Spleen (tissue), 11 donors: ENCODE measurements around the gene KIF3A. TPM values are rescaled to one million over a fixed set of nuclear protein-coding genes. Genes with fewer than 3 reads are reported as not detected.

Source experiments
- DNase-seq: peaks from one replicate; pipeline ENCODE4 v3.0.0-alpha.2; 2020
- H3K27ac ChIP-seq, 8 donors: fragments of 200-600 bp; sonication (generic) in 7 of 8; 1 replicate in 4 of 8; 2 replicates in 4 of 8; pipeline versions ENCODE4 v1.5.0 to v1.8.0; 2016 to 2021; ENCODE audit warnings: inconsistent platforms in 4 of 8, mild to moderate bottlenecking in 4 of 8, moderate library complexity in 1 of 8
- H3K27me3 ChIP-seq, 7 donors: fragments of 200-600 bp; sonication (generic) in 6 of 7; replicated peaks in 1 of 7; 1 replicate in 4 of 7; 2 replicates in 3 of 7; pipeline versions ENCODE4 v1.5.0 to v1.8.0; 2016 to 2021; ENCODE audit warnings: inconsistent platforms in 3 of 7, mild to moderate bottlenecking in 1 of 7
- H3K36me3 ChIP-seq, 6 donors: fragments of 200-600 bp; sonication (generic) in 5 of 6; 1 replicate in 4 of 6; 2 replicates in 2 of 6; pipeline versions ENCODE4 v1.5.0 to v1.8.0; 2016 to 2021; ENCODE audit warnings: inconsistent platforms in 2 of 6
- H3K4me1 ChIP-seq, 6 donors: fragments of 200-600 bp; sonication (generic) in 5 of 6; 1 replicate in 3 of 6; 2 replicates in 3 of 6; pipeline versions ENCODE4 v1.5.0 to v1.8.0; 2016 to 2021; ENCODE audit warnings: inconsistent platforms in 3 of 6
- H3K4me3 ChIP-seq, 8 donors: fragments of 200-600 bp; sonication (generic) in 7 of 8; 1 replicate in 4 of 8; 2 replicates in 4 of 8; pipeline versions ENCODE4 v1.5.0 to v1.8.0; 2016 to 2021; ENCODE audit warnings: inconsistent platforms in 4 of 8, mild to moderate bottlenecking in 4 of 8, moderate library complexity in 2 of 8
- H3K9me3 ChIP-seq, 8 donors: fragments of 200-600 bp; sonication (generic) in 7 of 8; 1 replicate in 4 of 8; 2 replicates in 4 of 8; pipeline versions ENCODE4 v1.5.0 to v1.8.0; 2016 to 2021; ENCODE audit warnings: inconsistent platforms in 4 of 8
- POLR2A ChIP-seq, 3 donors: fragments of 450-650 bp; IDR thresholded peaks; one replicate each; pipeline ENCODE4 v1.5.1; 2017; ENCODE audit warnings: antibody characterized with exemption in 3 of 3, mild to moderate bottlenecking in 1 of 3
- POLR2AphosphoS5 ChIP-seq, 3 donors: sonication (generic); formaldehyde crosslinking; IDR thresholded peaks; one replicate each; pipeline ENCODE4 v1.5.1; 2017; ENCODE audit warnings: antibody characterized with exemption in 3 of 3
- WGBS, 5 donors: extraction: QIAGEN DNeasy Blood & Tissue Kit in 3 of 5; methylation state at CpG; one replicate each; pipeline versions ENCODE4 v1.1.5 to v1.1.7; 2013 to 2018; 5-methylcytosine and 5-hydroxymethylcytosine counted together
- intact Hi-C: fragments of 100-400 bp; cut with DNase I; formaldehyde crosslinking; loops from one replicate; pipeline ENCODE4 v1.15.0; 2023; ENCODE audit warnings: low total_unique reads
- polyA plus RNA-seq, 3 donors: library from polyadenylated mRNA; stranded (reverse); fragments of 200-250 nt; gene quantifications; one replicate each; pipeline ENCODE4 v1.2.1, GENCODE V29; 2013
- total RNA-seq, 7 donors: library from RNA; depleted of rRNA in 3 of 7; stranded (reverse); fragments of >200 nt in 3 of 7; fragmentation: NEBNext Ultra II Directional in 4 of 7; extraction: Animal tissue kit (Norgen Biotek cat#: 25700) in 4 of 7; gene quantifications; one replicate each; pipeline versions ENCODE4 v1.1.0 to v1.2.1, GENCODE V29; 2016 to 2021
- TF ChIP-seq, protein P1 (sequence below), 11 experiments: fragments of 200-600 bp in 7 of 11; fragments of 450-650 bp in 4 of 11; sonication (generic) in 4 of 11; IDR thresholded peaks in 8 of 11; conservative IDR thresholded peaks in 3 of 11; 1 replicate in 7 of 11; 2 replicates in 4 of 11; pipeline versions ENCODE4 v1.4.0 to v1.8.0; 2016 to 2021; ENCODE audit warnings: antibody characterized with exemption in 11 of 11, inconsistent platforms in 4 of 11, mild to moderate bottlenecking in 1 of 11
- donor health status: healthy with polysubstance abuse.
- donor health status: DM: no; HTN: no; CAD: no; lungs with moderate emphysema.
- donor health status: DM: no; HTN: no; CAD: no.
- donor health status: Bipolar disorder and iron deficiency.
- donor health status: healthy.
- donor health status: DM: no; HTN: no; CAD: no.
- donor health status: DM: yes; HTN: yes; CAD: no.

Gene KIF3A
- total and polyA plus RNA-seq, 10 donors, result 1.3 to 10.7 (median 6.7) TPM

DNA sequence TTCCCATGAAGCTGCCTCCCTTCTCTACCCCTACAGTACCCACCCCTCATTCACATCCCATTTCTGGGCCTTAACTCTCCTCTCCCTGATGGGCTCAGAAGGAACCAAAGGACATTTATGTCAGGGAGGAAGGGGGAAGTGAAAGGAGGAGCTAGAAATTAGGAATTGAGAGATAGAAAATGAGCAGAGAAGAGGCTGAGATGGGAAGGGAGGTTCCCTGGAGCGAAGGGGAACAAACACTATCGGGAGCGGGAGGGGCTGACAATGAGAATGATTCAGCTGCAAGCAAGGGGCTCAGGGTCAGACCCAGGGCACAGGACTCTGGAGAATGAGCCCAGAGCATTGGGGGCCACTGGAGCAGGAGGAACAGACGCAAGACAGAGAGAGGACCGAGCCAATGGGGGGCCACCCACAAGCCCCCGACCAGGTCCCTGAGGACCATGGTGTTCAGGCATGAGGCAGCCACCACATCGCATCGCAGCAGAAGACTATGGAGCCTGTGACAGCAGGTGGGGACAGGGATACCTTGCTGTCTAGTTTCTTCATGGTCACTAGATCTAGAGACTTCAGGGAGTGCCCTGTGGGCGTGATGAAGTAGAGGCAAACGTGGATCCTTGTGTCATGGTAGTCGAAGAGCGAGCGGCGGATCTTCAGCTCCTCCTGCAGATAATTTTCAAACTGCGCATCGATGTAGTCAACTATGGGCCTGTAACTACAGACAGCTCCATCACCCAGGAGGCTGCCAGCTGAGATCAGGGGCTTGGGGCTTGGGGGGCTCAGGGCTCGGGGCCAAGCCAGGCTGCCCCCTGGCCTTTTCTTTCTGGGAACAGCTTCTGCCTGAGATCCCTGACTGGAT, 26.1 kb upstream of the KIF3A start:
- H3K9me3 ChIP-seq, result no peaks in the 10 kb centered on the region
- intact Hi-C loops, result no loop called here
- no peaks in the 10 kb centered on the region for H3K27me3 ChIP-seq
- H3K27ac ChIP-seq, result no peak overlapping the region
- peaks cover 0 to 69% (median 21%) of the 10 kb centered on the region in 6 donors for H3K36me3 ChIP-seq
- H3K4me3 ChIP-seq, result no peak overlapping the region
- WGBS, 5 donors, result 91 to 95% (median 93%) methylated on average over 14 to 17 of the region's 17 CpGs
- peaks cover 0 to 11% (median 0%) of the 10 kb centered on the region in 6 donors for H3K4me1 ChIP-seq
- TF ChIP-seq, protein P1, sequence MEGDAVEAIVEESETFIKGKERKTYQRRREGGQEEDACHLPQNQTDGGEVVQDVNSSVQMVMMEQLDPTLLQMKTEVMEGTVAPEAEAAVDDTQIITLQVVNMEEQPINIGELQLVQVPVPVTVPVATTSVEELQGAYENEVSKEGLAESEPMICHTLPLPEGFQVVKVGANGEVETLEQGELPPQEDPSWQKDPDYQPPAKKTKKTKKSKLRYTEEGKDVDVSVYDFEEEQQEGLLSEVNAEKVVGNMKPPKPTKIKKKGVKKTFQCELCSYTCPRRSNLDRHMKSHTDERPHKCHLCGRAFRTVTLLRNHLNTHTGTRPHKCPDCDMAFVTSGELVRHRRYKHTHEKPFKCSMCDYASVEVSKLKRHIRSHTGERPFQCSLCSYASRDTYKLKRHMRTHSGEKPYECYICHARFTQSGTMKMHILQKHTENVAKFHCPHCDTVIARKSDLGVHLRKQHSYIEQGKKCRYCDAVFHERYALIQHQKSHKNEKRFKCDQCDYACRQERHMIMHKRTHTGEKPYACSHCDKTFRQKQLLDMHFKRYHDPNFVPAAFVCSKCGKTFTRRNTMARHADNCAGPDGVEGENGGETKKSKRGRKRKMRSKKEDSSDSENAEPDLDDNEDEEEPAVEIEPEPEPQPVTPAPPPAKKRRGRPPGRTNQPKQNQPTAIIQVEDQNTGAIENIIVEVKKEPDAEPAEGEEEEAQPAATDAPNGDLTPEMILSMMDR (IDR thresholded peaks at IDR 0.05 in 8 of 11, conservative IDR thresholded peaks at IDR 0.05 in 3 of 11), result no peak
- no peak for DNase-seq

DNA sequence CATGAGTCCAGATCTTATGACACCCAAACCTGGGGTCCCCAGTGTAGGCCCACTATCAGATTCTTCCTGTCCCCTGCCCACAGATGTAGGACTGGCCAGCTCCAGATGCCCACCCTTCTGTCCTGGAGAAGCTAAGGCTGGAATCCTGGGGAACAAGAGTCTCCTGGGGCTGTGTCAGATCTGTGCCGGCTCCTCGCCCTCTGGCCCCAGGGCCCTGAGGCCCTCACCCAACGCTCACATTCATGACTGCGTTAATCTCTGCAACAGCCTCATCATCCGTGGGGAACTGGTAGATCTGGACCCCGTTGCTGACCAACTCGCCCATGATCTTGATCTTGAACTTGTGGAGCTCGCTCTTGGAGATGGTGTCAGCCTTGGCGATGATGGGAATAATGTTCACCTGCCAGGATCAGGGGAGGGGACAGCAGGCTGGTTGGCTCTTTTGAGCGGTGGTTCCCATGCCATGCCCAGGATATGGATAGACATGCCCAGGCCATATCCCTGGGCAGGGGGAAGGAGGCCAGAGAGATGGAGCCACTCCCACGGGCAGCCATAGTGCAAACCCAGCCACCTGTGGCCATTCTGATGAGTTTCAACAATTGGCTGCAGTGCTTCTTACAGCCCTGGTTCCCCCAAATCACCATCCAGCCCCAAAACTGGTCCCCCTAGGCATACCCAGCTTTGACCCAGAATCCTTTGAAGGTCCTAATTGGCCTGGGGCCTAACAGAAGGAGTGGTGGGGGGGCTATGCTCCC, 25.1 kb upstream of the KIF3A start:
- 95 to 97% (median 96%) methylated on average over 11 of the region's 11 CpGs for WGBS, 5 donors
- DNase-seq, result no peak
- TF ChIP-seq, protein P1 (IDR thresholded peaks at IDR 0.05 in 8 of 11, conservative IDR thresholded peaks at IDR 0.05 in 3 of 11), result no peak
- no peak for TF ChIP-seq POLR2A (IDR thresholded peaks at IDR 0.05)
- TF ChIP-seq POLR2AphosphoS5 (IDR thresholded peaks at IDR 0.05), result no peak
- H3K4me1 ChIP-seq, result peaks cover 0 to 4% (median 0%) of the 10 kb centered on the region in 6 donors
- H3K9me3 ChIP-seq, result no peaks in the 10 kb centered on the region
- intact Hi-C loops, result no loop called here
- no peaks in the 10 kb centered on the region for H3K27me3 ChIP-seq
- H3K27ac ChIP-seq, result no peak overlapping the region
- H3K36me3 ChIP-seq, result peaks cover 0 to 79% (median 22%) of the 10 kb centered on the region in 6 donors
- H3K4me3 ChIP-seq, result no peak overlapping the region

DNA sequence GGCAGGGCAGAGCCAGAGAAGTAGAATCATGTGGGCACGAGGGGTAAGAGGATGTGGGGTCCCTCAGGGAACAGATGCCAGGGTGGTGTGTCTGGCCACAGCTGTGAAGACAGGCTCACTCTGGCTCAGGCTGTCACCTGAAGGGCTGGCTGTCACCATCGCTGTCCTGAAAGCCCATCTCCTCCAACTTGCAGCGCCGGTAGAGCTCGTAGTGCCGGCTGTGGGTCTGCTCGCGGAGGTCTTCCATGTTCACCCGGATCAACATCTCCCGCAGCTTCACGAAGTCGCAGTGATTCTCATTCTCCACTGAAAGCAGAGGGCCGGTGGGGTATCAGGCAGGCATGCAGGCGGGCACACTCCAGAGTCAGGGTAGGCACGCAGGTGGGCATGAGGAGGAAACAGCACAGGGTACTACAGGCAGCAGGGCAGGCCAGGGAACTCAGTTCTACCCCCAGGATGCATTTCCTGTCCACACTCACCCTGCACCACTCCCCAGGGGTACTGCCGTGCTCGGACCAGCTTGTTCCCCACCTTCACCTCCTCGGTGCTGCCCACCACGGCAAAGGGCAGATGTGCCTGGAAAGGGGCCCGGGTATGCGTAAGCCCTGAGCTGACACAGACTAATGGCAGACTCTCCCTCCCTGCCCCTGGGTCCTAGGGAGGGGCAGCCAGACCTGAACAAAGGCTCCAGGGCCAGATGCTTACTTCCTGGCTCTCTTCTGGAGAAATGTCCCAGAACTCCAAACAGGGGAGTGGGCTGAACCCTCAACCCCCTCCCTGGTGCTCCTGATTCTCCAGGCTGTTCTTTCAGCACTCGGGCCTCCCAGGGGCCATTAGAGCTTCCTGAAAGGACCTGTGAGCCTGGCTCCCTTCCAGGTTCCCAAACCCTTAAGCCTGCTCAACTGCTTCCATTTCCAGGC, 24.2 kb upstream of the KIF3A start:
- intact Hi-C loops, result no loop called here
- DNase-seq, result no peak
- Histone ChIP-seq H3K36me3 (peaks cover 0 to 86% (median 23%) of the 10 kb centered on the region in 6 donors), H3K4me3 (no peak overlapping the region), H3K9me3 (no peaks in the 10 kb centered on the region), H3K27ac (no peak overlapping the region), H3K4me1 (no peaks in the 10 kb centered on the region), H3K27me3 (no peaks in the 10 kb centered on the region)
- TF ChIP-seq, protein P1 (IDR thresholded peaks at IDR 0.05 in 8 of 11, conservative IDR thresholded peaks at IDR 0.05 in 3 of 11), result no peak
- TF ChIP-seq POLR2AphosphoS5 (IDR thresholded peaks at IDR 0.05), result no peak
- TF ChIP-seq POLR2A (IDR thresholded peaks at IDR 0.05), result no peak
- 90 to 95% (median 92%) methylated on average over 19 to 22 of the region's 22 CpGs for WGBS, 5 donors
